ENCODE data around the gene RAP2B.

RAP2B gene

GRCh38 chr3:153195349-153195879 lies 33.4 kb downstream of the RAP2B start:
- no peak for DNase-seq

- DNase-seq: no peak
Observed at GRCh38 chr3:153209596-153209995, 47.6 kb downstream of the RAP2B start.

GRCh38 chr3:153210146-153210545 lies 48.1 kb downstream of the RAP2B start:
- DNase-seq: no peak

DNA sequence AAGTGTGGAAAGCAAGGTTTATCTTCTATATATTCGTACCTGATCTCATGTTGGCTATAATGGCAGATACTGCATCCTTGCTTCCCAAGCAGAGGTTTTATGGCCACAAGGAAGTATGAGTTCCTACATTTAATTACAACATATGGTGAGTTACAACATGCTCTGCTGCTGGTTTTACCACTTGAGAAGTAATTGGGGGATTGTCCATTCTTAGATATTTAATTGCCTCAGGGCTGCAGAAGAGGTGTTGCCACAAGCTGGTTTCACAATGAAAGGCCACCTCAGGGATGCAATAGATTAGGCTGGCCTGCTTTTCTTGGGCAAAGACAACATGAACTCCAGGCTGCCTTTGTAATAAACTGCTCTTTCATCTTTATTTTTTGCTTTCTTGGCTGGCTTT lies 48.6 kb downstream of the RAP2B start:
- DNase-seq: no peak

DNA sequence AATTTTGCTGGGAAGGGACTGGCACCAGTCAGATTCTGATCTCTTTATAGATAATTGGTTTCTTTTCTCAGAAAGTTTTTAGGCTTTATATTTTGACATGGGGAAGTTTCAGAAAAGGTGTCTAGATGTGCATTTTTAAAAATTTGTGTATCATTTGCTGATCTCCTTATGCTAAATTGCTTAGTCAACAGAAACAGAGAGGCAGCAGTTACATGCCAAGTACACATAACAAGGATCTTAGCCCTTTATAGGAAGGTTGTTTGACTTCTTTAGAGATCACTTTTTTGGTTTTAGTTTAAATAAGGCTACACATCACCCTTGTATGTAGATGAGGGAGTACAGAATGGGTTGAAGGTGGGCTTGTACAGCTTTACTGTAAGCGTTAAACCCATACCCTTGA lies 53.5 kb downstream of the RAP2B start:
- DNase-seq: no peak

DNA sequence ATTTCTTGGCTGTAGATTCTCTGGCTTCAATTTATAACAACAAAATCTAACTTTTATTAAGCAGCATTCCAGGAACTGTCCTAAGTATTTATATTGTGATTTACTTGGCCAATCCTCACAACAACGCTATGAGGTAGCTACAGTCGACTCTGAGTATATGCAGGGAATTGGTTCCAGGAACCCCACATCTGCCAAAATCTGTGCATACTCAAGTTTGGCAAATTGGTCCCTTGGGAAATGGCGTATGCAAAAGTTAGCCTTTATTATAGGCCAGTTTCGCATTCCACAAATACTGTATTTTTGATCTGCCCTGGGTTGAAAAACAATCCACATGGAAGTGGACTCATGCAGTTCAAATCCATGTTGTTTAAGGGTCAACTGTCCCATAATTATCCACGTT lies 53.9 kb downstream of the RAP2B start:
- DNase-seq: no peak

DNA sequence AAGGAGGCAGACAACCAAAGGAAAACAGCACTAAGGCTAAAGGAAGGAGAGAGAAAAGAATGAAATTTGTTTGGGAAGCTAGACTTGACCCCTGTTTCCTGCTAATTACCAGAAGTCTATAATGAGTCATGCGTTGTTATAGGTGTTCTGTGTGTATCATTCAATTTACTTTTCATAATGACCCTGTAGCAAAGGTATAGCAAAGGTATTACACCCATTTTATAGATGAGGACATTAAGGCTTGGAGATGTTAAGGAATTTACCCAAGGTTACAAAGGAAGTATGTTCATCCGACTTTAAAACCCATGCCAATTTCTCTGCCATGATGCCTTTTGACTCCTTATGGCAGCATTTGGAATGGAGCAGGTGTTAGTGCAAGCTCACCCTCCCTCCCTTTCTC lies 54.9 kb downstream of the RAP2B start:
- no peak for DNase-seq

DNA sequence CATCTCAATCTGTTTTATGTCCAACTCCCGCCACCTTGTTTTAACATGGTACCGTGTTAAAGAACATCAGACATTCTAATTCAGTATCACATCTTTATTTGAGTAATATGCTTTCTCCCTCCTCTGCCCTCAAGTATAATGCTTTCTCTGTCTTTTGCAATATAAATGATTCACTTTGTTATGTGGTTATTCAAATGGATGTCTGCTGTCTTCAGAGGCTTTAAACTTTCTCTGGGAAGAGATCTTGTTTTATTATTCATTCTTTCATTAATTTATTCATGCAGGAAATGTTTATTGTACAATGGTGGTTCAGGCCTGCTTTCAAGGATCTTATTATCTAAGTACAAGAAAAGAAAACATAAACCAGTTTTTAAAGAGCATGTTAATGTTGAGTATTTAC lies 57.1 kb downstream of the RAP2B start:
- no peak for DNase-seq
